Adrenal gland (tissue), 12 donors: ENCODE measurements around the gene TRRAP. TPM values are rescaled to one million over a fixed set of nuclear protein-coding genes. Genes with fewer than 3 reads are reported as not detected.

Experiments
- DNase-seq, 7 donors: peaks; one replicate each; pipeline ENCODE4 v3.0.0-alpha.2; 2019 to 2020
- H3K27ac ChIP-seq, 5 donors: fragments of 200-600 bp; sonication (generic) in 4 of 5; 1 replicate in 3 of 5; 2 replicates in 2 of 5; pipeline versions ENCODE4 v1.5.1 to v1.8.0; 2016 to 2020; ENCODE audit warnings: mild to moderate bottlenecking in 1 of 5
- H3K27me3 ChIP-seq: fragments of 200-600 bp; 2 replicates; pipeline ENCODE4 v1.8.0; 2021
- H3K36me3 ChIP-seq, 2 donors: fragments of 200-600 bp; replicated peaks in 1 of 2; 1 replicate in 1 of 2; 2 replicates in 1 of 2; pipeline versions ENCODE4 v1.5.1 to v1.8.0; 2018 to 2022
- H3K4me1 ChIP-seq, 2 donors: fragments of 200-600 bp; replicated peaks in 1 of 2; 1 replicate in 1 of 2; 2 replicates in 1 of 2; pipeline versions ENCODE4 v1.5.1 to v1.8.0; 2018 to 2021
- H3K4me3 ChIP-seq, 4 donors: fragments of 200-600 bp; sonication (generic) in 3 of 4; one replicate each; pipeline ENCODE4 v1.5.1; 2016 to 2018
- H3K9me3 ChIP-seq, 3 donors: fragments of 200-600 bp; sonication (generic) in 1 of 3; replicated peaks in 1 of 3; 1 replicate in 2 of 3; 2 replicates in 1 of 3; pipeline versions ENCODE4 v1.5.1 to v1.8.0; 2016 to 2021
- POLR2A ChIP-seq, 2 donors: fragments of 450-650 bp; IDR thresholded peaks; one replicate each; pipeline ENCODE4 v1.6.1; 2017; ENCODE audit warnings: antibody characterized with exemption in 2 of 2, mild to moderate bottlenecking in 2 of 2, moderate library complexity in 1 of 2
- WGBS, 4 donors: extraction: QIAGEN DNeasy Blood & Tissue Kit in 2 of 4; methylation state at CpG; one replicate each; pipeline versions ENCODE4 v1.1.5 to v1.1.7; 2013 to 2017; 5-methylcytosine and 5-hydroxymethylcytosine counted together
- intact Hi-C, 2 donors: fragments of 100-400 bp; cut with DNase I; formaldehyde crosslinking; loops; one replicate each; pipeline versions ENCODE4 v1.14.1 to v1.15.0; 2022 to 2023
- polyA plus RNA-seq, 3 donors: library from polyadenylated mRNA; stranded (reverse); fragments of 200-250 nt in 2 of 3; fragments of 350-450 nt in 1 of 3; fragmentation: Illumina TruSeq in 1 of 3; extraction: RNeasy Lipid Tissue Mini Kit (QIAGEN cat#74804) in 1 of 3; gene quantifications; one replicate each; pipeline ENCODE4 v1.2.3, GENCODE V29; 2013 to 2014
- total RNA-seq, 9 donors: library from RNA; depleted of rRNA in 4 of 9; stranded (reverse); fragments of >200 nt in 4 of 9; fragments of 120-200 nt in 1 of 9; fragmentation: NEBNext Ultra II Directional in 1 of 9; extraction: Animal tissue kit (Norgen Biotek cat#: 25700) in 1 of 9; gene quantifications; one replicate each; pipeline versions ENCODE4 v1.1.0 to v1.2.4, GENCODE V29; 2013 to 2023
- TF ChIP-seq, protein P1 (sequence below), 6 experiments: fragments of 450-650 bp in 4 of 6; fragments of 200-600 bp in 2 of 6; sonication (generic) in 1 of 6; IDR thresholded peaks; 1 replicate in 5 of 6; 2 replicates in 1 of 6; pipeline versions ENCODE4 v1.5.1 to v1.8.0; 2016 to 2021; ENCODE audit warnings: antibody characterized with exemption in 6 of 6, mild to moderate bottlenecking in 2 of 6, moderate library complexity in 1 of 6
- donor health status: healthy with polysubstance abuse.
- donor health status: Bipolar disorder and iron deficiency.
- donor health status: DM: yes; HTN: yes; CAD: no.
- donor health status: DM: no; HTN: no; CAD: no.
- donor health status: DM: no; HTN: no; CAD: no.
- donor health status: DM: yes; HTN: yes; CAD: no.

TRRAP gene
- total and polyA plus RNA-seq, 12 donors: 11.8 to 43.0 (median 30.9) TPM

DNA sequence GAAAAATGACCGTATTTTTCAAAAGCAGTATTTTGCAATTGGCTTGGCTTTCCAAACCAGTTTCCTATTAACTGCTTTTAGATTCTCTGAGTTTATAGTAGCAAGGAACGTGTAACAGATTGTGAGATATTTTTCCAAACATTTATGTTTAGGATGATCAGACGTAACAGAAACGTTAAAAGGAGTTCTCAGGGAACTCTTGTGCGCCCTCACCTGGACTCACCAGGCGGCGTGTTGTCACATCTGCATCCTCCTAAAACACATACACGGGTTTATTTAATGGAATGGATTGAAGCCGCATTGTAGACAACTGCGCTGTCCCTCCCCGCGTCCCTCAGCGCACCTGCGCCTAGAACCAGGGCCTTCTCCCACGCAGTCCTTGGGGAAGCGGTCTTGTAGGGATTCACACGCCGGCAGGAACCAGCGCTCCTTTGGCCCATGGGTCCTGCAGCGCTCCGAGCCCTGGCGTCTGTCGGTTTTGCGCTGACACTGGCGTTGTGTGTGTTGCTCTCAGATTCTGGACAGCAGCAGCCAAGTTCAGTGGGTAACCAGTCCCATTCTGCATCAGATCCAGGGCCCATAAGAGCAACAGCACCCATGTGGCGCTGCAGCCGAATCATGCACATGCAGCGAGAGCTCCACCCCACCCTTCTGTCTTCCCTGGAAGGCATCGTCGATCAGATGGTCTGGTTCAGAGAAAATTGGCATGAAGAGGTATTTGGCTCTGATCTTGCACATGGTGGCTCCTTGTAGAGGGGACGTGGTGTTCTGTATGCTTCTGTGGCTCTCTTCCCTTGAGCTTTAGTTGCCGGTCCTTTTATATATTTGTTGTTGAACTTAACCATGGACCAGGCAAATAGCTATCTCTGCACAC is 114.9 kb downstream of the TRRAP start:
- Histone ChIP-seq H3K4me1 (no peaks in the 10 kb centered on the region), H3K9me3 (no peaks in the 10 kb centered on the region), H3K36me3 (peaks cover 0 to 88% of the 10 kb centered on the region in 2 donors), H3K27me3 (no peaks in the 10 kb centered on the region), H3K27ac (no peak overlapping the region), H3K4me3 (no peak overlapping the region)
- peak in 1 of 7 donors; percentile 35 for DNase-seq
- 92 to 95% (median 93%) methylated on average over 29 to 32 of the region's 32 CpGs for WGBS, 4 donors
- TF ChIP-seq, protein P1, sequence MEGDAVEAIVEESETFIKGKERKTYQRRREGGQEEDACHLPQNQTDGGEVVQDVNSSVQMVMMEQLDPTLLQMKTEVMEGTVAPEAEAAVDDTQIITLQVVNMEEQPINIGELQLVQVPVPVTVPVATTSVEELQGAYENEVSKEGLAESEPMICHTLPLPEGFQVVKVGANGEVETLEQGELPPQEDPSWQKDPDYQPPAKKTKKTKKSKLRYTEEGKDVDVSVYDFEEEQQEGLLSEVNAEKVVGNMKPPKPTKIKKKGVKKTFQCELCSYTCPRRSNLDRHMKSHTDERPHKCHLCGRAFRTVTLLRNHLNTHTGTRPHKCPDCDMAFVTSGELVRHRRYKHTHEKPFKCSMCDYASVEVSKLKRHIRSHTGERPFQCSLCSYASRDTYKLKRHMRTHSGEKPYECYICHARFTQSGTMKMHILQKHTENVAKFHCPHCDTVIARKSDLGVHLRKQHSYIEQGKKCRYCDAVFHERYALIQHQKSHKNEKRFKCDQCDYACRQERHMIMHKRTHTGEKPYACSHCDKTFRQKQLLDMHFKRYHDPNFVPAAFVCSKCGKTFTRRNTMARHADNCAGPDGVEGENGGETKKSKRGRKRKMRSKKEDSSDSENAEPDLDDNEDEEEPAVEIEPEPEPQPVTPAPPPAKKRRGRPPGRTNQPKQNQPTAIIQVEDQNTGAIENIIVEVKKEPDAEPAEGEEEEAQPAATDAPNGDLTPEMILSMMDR (IDR thresholded peaks at IDR 0.05): no peak
- no peak for TF ChIP-seq POLR2A (IDR thresholded peaks at IDR 0.05)
- intact Hi-C loops: no loop called here

- intact Hi-C loops: no loop called here
Observed at GRCh38 chr7:98994046-98994944, 116.0 kb downstream of the TRRAP start.

GRCh38 chr7:98995111-98995510 is 116.8 kb downstream of the TRRAP start:
- TF ChIP-seq POLR2A (IDR thresholded peaks at IDR 0.05): no peak
- TF ChIP-seq, protein P1 (IDR thresholded peaks at IDR 0.05): no peak
- 91 to 97% (median 94%) methylated on average over 13 of the region's 13 CpGs for WGBS, 4 donors
- H3K36me3 ChIP-seq: peaks cover 0 to 82% of the 10 kb centered on the region in 2 donors
- no peaks in the 10 kb centered on the region for H3K9me3 ChIP-seq
- no peak overlapping the region for H3K27ac ChIP-seq
- no peaks in the 10 kb centered on the region for H3K27me3 ChIP-seq
- no peak overlapping the region for H3K4me3 ChIP-seq
- DNase-seq: no peak
- intact Hi-C loops: no loop called here
- no peaks in the 10 kb centered on the region for H3K4me1 ChIP-seq

More at GRCh38 chr7:98994046-98994944, 116.0 kb downstream of the TRRAP start:
- no peak for TF ChIP-seq POLR2A (IDR thresholded peaks at IDR 0.05)
- TF ChIP-seq, protein P1 (IDR thresholded peaks at IDR 0.05): no peak
- no peak overlapping the region for H3K27ac ChIP-seq
- H3K9me3 ChIP-seq: no peaks in the 10 kb centered on the region
- H3K36me3 ChIP-seq: peaks cover 0 to 84% of the 10 kb centered on the region in 2 donors
- H3K4me3 ChIP-seq: no peak overlapping the region
- H3K4me1 ChIP-seq: no peaks in the 10 kb centered on the region
- DNase-seq: peak in 1 of 7 donors; percentile 23
- H3K27me3 ChIP-seq: no peaks in the 10 kb centered on the region
- 92 to 95% (median 94%) methylated on average over 30 to 34 of the region's 34 CpGs for WGBS, 4 donors
